ENCODE data around the gene ZMPSTE24.
"Not testable (repeated sequence)": the region's sequence is repeated elsewhere in the genome, so short reads cannot be mapped to it uniquely, and the experiment has no call there.

The ZMPSTE24 gene

DNA sequence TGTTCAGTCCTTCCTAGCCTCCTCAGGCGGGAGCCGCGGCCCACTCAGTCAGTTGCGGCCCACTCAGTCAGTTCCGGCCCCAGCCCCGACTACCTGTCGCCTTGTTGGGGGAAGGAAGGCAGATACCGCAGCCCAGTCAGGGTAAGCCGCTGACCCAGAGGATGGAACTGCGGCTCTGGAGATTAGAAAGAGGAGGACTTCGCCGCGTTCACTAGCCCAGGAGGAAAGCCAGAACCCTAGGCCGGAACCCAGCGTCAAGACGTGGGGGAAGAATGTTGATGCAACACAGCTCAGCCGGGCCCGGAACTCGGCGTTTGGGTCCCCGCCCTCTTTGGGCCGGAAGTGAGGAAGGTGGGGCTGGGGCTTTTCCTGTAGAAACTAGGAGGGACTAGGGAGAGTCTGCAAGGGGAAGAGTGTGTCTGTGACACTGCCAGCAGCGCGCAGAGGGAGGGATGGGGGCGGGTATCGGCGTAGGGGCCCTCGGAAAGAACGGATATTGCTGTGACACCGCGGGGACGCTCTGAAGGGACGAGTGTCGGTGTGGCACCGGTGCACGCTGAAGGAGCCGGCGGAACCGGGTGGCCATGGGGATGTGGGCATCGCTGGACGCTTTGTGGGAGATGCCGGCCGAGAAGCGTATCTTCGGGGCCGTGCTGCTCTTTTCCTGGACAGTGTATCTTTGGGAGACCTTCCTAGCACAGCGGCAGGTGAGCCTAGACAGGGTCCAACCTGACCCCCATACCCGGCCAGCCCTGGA lies at the start of gene ZMPSTE24:
ZMPSTE24 (plus strand) TSS at position 549 of the 757 bp plus-strand sequence; CDS start at position 585, 36 bp downstream.
- peak; percentile 99 for DNase-seq (ENCODE audit: low read depth)

DNA sequence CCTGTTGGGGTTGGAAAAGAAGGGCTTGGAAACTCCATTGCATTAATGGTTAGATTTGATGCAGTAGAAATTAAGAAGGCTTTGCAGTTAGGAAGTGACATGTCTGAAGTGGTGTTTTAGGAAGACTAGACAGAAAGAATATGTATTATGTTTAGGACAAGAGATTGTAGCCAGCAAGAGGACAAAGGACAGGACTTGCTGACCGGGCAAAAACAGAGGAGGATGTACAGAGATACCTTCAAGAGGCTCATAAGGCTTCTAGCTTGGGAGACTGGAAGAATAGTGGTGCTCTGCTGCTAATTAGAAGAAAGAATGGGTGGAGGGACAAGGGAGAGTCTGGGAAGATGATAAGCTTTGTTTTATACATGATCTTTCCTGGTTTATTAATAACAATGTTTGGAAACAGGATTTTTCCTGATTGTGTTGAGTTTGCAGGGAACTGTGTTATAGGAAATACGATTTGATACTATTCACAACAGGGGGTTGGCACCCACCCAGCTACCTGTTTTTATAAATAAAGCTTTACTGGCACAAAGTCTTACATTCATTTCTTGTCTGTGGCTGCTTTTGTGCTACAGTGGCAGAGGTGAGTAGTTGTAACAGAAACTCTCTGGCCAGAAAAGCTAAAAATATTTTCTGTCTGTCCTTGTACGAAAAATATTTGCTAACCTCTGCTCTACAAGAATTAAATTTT lies 47.4 kb upstream of the ZMPSTE24 start:
- no peak for DNase-seq (ENCODE audit: low read depth)

DNA sequence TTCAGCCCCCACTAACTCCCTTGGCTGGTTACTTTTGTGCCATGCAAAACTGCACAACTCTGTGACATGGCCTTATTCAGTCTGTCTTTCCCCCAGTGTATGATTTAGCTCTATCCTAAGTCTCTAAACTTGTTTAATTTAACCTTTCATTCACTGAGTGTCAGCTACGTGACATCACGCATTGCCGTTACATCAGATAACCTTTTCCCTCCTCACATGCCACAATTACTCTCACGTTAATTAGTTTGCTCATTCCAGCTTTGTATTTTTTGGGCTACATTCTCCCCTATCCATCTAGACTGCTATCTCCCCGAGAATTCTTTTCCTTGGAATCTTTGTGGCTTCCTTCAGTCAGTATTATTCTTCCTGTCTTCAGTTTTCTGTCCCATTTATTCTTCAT lies 39.7 kb upstream of the ZMPSTE24 start:
- no peak for DNase-seq (ENCODE audit: low read depth)

DNA sequence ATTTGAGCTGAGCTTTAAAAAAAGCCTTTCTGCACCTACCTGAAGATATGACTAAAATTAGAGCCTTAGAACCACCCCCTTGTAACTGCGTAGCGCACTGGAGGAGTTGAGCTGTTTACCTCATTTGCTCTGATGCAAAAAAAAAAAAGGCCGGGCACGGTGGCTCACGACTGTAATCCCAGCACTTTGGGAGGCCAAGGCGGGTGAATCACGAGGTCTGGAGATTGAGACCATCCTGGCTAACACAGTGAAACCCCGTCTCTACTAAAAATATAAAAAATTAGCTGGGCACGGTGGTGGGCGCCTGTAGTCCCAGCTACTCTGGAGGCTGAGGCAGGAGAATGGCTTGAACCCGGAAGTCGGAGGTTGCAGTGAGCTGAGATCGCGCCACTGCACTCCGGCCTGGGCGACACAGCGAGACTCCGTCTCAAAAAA lies 36.5 kb upstream of the ZMPSTE24 start:
- not testable (repeated sequence) for DNase-seq (ENCODE audit: low read depth)

DNA sequence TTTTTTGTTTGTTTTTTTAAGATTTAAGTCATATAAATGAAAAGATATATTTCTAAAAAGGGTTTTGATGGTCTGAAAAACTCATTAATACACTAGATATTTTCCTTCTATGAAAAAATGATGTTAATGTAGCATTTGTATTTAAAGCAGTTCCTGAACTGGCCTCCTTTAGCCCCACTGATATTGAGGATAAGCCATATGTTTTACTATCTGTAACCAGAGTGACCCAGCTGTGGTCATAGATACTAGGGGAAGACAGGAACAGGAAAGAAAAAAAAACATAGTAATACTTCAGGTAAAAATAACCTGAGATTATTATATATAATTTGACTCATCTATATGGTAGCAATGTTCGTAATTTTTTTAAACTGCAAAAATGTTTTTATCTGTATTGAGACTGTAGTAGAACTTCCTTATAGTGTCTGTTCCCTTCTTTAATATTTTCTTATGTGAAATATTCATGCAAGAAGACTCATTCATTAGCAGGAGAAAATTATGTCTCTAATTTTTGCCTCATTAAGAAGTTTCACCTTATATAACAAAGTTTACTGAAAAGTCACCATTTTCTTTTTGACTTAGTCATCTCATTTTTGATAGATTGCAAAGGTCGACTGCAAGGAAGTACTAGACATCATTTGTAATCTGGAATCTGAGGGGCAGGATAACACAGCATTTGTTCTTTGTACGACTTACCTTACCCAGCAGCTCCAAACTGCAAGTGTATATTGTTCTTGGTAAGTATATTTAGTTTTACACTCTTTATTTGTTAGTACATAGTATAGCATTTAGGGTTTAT lies 35.9 kb upstream of the ZMPSTE24 start:
- no peak for DNase-seq (ENCODE audit: low read depth)

DNA sequence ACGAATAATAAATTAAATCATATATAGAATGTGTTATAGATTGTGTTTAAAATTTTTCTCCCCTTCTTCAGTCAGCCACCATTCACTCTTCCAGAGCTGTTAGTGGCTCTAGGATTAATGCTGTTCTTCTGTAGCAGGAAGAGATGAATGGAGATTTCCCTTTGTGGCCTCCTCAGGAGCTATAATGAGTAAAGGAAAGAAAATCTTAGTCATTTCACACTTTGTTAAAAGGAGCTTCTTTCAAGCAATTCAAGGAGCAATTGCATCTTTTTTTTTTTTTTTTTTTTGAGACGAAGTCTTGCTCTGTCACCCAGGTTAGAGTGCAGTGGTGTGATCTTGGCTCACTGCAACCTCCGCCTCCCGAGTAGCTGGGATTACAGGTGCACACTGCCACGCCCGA lies 34.0 kb upstream of the ZMPSTE24 start:
- DNase-seq (ENCODE audit: low read depth): no peak

DNA sequence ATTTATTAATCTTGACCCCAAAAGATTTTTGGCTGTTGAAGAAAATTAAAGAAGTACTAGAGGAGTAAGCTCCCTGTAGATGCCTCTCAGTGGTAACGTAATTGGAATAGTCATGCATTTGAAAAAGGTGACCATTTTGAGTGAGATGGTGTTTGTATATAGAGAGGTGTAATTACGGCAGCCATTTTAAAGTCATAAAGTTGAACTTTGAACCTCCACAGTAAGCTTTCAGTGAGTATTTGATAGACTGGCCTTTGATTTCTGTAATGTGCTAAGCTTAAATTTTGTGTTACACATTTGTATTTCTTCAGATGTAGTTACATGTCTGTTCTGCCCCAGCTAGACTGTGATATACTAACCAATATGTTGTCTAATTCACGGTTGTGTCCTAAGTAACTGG lies 31.8 kb upstream of the ZMPSTE24 start:
- no peak for DNase-seq (ENCODE audit: low read depth)

DNA sequence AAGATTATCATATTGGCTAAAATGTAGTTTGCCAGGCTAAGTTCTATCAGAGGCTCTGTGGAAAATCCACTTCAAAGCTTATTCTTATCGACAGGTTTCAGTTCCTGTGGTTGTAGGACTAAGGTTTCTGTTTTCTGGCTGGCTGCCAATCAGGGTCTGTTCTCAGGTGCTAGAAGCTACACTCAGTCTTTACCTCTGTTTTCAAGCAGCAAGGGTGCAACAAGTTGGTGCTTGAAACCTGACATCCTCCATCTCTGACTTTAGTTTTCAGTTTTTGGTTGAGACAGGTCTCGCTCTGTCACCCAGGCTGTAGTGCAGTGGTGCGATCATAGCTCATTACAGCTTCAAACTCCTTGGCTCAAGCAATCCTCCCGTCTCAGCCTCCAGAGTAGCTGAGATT lies 25.6 kb upstream of the ZMPSTE24 start:
- no peak for DNase-seq (ENCODE audit: low read depth)

DNA sequence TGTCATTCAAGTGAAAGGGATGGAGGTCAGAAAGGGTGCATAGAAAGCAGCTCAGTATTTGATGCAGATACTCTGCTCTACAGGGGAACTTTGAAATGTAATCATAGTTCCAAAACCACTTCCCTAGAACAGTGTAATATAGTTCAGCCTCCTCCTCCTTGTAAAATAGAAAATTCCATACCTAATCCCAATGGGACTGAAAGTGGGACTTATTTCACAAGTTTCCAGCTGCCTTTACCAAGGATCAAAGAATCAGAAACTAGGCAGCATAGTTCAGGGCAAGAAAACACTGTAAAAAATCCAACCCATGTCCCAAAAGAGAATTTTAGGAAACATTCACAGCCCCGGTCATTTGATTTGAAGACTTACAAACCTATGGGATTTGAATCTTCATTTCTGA lies 18.4 kb upstream of the ZMPSTE24 start:
- no peak for DNase-seq (ENCODE audit: low read depth)

DNA sequence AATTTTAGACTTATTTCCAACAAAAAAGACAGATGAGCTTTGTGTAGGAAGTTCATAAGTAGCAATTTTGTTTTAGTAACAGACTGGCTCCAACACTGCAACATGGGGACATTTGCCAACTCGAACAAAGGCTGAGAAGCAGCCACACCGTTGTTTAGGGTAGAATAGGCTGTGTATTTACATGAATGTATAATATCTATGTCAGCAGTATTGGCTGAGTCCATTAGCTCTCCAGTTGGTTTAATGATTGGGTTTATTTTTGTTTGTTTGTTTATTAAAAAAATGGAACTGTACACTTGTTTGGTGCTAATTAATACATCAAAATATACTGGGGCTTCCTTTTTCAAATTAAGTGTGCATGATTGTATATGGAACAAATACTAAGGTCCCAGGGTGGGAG lies 17.6 kb upstream of the ZMPSTE24 start:
- DNase-seq (ENCODE audit: low read depth): no peak

DNA sequence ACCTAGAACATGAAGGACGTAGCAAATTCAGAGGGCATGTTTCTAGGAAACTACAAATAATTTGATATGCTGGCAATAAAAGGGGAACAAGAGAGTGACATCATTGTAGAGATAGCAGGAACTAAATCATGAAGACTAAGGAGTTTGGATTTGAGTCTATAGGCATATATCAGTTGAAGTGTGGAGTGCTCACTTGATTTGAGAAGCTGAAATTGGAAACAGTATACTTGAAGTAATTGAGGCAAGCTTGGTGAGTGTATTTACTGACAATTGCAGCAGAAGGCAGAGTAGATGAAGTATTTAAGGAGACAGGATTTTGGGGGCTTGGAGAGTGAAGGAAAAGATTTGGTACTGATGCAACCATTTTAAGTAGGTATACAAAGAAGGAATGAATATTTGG lies 16.7 kb upstream of the ZMPSTE24 start:
- no peak for DNase-seq (ENCODE audit: low read depth)

DNA sequence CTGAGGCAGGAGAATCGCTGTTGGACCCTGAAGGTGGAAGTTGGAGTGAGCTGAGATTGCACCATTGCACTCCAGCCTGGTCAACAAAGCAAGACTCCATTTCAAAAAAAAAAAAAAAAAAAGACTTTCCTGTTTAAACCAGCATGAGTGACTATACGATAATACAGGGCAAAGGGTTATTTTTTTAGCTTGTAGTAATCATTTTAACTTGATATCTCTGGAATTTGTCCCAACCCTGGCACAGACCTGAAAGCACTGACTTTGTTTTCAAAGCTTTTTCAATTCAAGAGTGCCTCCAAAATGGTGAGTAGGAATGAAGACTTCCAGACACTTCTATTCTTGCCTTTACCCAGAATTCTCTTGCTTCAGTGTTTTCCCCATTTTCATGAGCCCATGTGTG lies 14.7 kb upstream of the ZMPSTE24 start:
- DNase-seq (ENCODE audit: low read depth): no peak

DNA sequence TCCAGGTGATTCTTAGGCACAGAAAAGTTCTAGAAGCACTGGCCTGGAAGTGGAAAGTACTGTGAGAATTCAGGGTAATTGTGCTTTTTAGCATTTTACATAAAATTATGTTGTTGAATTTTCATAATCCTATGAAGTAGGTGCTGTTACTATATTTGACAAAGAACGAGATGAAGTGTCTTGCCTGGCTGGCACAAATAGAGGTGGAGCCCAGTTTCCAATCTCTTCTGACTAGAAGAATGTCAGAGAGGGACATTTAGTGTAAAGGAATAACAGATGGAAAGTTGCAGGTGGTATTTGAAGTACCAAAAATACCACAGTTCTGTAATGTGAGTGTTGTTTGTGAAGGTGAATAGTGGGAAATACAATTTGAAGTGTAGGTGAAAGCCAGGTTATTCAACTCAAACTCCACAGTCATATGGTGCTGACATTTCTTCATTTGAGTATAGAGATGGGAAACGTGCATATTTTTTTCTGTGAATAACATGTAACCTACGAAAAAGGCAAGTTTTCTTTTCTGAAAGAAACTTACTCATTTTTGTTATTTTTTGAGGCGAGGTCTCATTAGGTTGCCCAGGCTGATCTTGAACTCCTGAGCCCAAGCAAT lies 13.8 kb upstream of the ZMPSTE24 start:
- DNase-seq (ENCODE audit: low read depth): no peak

DNA sequence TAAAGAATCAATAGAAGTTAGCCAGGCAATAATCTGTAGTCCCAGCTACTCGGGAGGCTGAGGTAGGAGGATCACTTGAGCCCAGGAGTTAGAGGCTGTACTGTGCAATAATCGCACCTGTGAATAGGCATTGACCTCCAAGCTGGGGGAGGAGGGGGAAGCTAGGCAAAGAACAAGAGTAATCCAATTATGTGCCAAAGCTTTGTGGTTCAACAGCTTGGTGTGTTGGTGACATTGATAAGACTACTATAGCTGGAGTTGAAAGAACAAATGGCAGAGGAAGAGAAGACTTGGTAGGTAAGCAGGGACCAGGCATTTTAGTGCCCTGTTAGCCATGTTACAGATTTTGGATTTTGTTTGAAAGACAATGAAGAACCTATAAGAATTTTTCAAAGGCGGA lies 12.3 kb upstream of the ZMPSTE24 start:
- no peak for DNase-seq (ENCODE audit: low read depth)

DNA sequence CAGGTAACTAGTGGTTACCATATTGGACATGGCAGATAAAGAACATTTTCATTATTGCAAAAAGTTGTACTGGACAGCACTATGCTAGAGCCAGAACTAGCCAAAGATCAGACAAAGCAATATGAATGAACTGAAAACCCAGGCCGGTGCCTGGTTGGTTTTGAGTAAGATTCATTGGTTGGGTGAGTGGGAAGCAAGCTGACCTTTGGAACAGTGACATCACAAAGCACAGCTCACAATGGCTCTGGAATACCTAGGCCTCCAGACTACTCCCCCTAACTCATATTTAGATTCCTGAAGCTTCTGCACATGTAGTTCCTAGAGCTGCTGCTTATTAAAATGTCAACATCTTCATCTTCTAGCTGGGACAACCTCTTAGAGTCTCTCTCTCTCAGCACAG lies 10.4 kb upstream of the ZMPSTE24 start, which contains the start of gene TMCO2:
TMCO2 (plus strand) TSS at position 283 of the 400 bp plus-strand sequence; CDS start at position 340, 57 bp downstream.
- DNase-seq (ENCODE audit: low read depth): no peak

DNA sequence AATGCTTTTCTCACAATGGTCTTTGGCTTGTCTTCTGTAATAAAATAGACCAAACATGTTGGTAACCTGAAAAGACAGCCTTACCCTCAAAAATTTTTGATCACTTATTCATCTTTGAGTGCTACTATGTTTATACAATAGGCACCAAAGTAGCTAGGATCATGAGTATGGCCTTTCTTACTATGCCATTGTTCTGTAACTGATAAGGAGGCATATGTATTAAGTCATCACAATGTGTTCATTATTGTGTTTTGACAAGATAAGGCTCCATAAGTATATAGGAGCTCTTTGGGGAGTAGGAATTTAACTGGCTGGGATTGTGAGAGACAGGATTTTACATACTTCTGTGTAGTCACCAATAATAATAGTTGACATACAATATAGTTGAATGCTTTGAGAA lies 9.6 kb upstream of the ZMPSTE24 start:
- DNase-seq (ENCODE audit: low read depth): no peak

DNA sequence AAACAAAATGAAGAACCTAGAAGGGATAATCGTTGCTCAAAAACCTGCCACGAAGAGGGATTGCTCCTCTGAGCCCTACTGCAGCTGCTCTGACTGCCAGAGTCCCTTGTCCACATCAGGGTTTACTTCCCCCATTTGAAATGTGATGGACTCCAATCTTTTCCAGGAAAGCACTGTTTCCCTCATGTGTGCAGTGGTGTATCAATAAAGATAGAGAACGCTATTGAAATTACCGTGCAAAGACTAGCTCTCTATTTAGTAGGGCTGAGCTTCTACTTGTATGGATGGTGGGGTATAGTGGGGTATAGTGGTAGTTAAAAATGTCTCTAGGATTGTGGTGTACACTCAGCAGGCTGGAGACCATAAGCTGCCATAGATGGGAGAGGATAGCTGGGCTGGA lies 6.6 kb upstream of the ZMPSTE24 start:
- no peak for DNase-seq (ENCODE audit: low read depth)

DNA sequence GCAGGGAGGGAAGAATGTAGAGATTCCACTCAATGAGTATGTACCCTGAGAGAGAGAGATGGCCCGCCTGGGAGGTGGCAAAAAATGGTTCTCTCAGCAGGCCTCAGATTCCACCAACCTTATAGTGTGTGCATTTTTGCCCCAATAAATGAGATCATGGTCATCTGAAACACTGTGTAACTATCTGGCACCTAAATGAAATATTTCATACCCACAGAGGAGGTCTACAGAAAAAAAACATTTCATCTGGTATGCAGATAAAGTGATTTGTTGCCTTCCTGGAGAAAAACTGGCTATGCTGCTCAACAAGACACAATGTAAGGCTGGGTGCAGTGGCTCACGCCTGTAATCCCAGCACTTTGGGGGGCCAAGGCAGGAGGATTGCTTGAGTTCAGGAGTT lies 5.4 kb upstream of the ZMPSTE24 start:
- DNase-seq (ENCODE audit: low read depth): no peak

DNA sequence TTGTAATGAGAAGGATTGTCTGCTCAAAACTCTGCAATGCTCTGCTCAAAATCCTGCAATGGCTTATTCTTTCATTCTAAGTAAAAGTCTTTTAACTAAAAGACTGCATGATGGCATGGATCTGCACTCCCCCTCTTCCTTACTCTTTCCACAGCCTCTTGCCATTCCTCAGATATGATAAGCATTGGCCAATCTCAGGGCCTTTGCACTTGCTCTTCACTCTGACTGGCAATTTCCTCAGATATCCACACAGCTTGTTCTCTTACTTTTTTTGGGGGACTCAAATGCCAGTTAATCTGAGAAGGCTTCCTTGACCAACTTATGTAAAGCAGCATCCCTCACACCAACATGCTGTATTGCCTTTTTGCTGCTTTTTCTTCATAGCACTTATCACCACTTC lies 2.8 kb upstream of the ZMPSTE24 start:
- no peak for DNase-seq (ENCODE audit: low read depth)

DNA sequence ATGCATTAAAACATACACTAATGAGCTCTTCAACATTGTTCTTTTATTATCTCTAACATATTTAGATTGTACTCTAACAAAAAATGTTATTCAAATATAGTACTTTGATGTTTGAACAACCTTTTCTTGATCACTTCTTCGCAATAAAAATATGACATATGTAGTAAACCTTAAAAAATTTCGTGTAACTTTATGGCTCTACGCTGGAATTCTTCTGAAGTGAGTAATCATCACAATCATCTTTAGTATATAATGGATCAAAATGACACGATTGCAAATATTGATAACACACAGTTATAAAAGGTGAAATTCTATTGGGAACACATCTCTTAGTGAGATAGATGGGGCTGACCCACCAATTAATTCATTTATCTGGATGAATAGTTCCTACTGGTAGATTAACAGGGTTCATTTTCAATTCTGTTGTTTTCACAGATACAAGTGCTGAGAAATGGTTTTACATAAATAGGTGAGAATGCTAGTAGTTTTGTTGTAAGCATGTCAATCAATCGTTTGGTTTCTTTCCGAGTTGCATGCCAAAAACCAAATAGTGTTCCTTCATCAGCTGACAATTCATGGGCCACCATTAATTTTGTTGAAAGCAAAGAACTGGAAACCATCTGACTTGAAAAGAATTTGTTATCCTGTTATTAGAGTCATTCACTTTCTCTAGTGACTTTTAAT lies 1.5 kb upstream of the ZMPSTE24 start:
- DNase-seq (ENCODE audit: low read depth): peak; percentile 38

DNA sequence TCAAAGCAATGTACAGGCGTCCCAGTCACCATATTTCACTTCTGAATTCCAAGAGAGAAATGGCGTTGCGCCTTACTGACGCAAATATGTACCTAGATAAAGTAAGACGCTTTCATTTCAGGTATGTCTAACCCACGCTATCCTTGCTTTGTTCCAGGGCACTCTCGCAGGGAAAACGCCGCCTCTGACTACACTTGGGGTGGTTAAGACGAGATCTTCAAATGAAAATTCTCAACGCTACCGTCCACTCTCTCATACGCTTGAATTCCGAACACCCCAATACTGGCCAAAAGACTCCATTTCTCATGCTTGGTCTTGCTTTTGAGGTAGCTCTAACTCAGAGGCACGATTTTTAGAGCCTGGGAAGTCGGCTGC lies 736 bp upstream of the ZMPSTE24 start:
- DNase-seq (ENCODE audit: low read depth): no peak

DNA sequence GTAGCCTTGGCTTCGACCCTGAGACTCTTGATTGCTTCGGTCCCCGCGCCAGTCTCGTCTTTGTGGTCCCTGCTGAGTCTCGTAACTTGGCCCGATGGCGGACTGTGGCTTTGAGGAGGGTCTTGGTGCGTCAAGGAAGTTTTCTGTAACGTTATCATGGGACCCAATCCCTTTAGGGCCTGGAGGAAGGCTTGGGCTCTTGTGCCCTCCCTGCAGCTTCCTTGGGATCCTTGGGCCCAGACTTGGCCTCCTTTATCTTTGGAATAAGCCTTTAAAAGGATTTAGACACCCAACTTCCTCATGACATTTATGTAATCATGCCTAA lies 371 bp downstream of the ZMPSTE24 start:
- DNase-seq (ENCODE audit: low read depth): peak; percentile 37
